HG02588 (cell line): ENCODE measurements around the gene SMARCA4.
"Not testable (repeated sequence)": the region's sequence is repeated elsewhere in the genome, so short reads cannot be mapped to it uniquely, and the experiment has no call there.

ENCODE experiments used
- ATAC-seq: cut with Tn5 transposase; IDR thresholded peaks from one replicate; pipeline ENCODE4 v1.9.1; 2021; ENCODE audit warnings: mild to moderate bottlenecking, moderate library complexity; ENCODE audit not compliant: unreplicated experiment

SMARCA4 gene

DNA sequence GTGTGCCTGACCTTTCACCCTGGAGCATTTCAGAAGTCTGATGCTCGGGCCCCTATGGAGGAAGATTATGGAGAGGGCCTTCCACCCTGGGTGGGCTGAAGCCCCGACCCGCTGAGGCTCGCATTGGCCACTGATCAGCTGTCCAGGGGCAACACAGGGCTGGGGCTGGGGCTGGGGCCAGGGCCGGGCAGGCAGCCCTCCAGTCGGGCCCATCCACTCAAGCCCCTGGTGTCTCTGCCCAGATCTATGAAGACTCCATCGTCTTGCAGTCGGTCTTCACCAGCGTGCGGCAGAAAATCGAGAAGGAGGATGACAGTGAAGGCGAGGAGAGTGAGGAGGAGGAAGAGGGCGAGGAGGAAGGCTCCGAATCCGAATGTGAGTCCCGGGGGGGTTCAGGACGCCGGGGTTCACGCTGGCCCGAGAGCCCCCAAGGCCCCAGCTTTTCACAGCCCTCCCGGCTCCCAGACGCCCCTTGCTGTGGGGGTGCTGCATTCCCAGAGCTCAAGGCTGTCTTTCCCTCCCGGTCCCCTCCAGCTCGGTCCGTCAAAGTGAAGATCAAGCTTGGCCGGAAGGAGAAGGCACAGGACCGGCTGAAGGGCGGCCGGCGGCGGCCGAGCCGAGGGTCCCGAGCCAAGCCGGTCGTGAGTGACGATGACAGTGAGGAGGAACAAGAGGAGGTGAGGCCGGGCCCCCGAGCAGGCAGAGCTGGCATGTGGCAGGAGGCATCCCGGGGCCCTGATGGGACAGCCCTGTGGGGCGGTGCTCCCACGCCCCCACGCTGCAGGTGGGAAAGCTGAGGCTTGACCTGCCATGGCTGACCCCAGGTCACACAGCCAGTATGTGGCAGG lies 98.9 kb downstream of the SMARCA4 start:
- no peak for ATAC-seq

DNA sequence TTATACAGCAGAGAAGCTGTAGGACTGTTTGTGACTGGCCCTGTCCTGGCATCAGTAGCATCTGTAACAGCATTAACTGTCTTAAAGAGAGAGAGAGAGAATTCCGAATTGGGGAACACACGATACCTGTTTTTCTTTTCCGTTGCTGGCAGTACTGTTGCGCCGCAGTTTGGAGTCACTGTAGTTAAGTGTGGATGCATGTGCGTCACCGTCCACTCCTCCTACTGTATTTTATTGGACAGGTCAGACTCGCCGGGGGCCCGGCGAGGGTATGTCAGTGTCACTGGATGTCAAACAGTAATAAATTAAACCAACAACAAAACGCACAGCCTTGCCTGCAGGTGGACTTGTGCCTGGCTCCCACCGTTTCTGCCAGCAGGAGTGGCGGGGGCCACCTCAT lies 101.1 kb downstream of the SMARCA4 start:
- no peak for ATAC-seq

DNA sequence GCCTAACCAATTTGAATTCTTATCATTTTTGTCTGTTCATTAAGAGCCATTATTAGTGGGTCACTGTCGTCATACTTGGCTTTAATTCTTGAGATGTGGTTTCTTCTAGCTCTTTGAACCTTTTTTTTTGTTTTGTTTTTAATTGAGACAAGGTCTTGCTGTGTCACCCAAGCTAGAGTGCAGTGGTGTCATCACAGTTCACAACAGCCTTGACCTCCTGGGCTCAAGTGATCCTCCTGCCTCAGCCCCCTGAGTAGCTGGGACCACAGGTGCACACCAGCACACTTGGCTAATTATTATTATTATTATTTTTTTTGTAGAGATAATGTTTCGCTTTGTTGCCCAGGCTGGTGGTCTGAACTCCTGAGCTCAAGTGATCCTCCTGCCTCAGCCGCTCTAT lies 102.6 kb downstream of the SMARCA4 start:
- no peak for ATAC-seq

DNA sequence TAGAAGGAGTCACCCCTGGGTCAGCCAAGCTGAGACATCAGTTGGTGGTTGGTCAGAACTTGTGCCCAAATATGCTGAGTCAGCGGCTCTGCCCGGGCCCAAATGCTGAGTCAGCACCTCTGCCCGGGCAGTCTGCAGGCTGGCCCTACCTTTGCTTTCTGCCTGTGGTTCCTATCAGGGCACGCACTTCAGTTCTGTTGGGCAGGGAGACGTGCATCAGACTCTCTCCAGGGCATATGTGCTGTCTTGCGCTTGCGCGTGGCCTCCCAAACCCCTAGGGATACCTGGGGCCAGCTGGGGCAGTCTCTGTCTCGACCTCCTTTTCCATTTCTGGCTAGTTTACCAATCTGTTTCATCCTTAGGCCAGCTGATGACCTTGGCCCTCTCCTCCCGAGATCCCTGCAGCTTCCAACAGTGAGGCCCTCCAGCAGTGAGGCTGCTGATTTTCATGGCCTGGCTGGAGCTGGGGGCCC lies 104.0 kb downstream of the SMARCA4 start:
- no peak for ATAC-seq

DNA sequence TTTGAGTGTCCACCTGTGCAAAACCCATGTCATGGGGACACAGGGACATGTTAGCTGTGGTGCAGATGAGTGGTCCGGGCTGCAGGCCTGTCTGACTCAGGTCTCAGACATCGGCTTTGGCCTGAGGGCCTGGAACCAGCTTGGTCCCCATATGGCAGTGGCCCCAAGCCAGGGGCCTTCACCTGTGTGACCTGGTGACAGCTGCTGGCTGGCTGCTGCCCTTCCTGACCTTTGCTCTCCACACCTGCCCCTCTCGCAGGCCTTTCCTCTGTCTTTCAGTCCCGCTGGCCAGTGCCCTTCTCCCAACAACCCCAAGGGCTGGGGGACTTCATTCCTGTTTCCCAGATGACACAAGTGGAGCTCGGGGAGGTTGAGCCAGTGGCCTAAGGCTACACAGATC lies 105.5 kb downstream of the SMARCA4 start:
- no peak for ATAC-seq

DNA sequence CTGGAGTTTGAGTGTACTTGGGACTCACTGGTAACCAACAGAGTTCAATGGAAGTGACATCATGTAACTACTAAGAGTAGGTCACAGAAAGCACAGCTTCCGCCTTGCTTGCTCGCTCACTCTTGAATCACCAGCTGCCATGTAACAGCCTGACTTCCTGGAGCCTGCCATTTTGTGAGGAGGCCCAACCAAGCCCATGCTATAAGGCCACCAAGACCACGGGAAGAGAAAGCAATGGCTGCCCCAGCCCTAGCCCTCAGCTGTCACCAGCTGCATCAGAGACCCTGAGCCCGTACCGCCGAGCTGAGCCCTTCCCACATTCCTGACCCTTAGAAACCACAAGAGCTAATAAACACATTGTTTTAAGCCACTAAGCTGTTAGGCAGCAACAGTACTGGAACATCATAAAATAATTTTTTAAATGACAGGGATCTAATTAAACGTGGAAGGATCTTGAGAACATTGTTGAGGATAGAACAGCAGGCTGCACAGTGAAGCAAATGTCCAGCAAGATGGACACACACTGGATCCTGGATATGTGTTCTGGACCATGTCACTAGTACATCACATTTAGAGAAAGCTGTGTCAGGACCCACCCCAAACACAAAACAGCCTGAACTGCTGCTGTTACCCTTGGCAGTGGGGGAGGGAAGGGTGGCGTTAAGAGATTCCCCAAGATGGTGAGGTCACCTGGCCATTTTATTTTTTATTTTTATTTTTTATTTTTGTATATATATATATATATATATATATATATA lies 106.7 kb downstream of the SMARCA4 start:
- ATAC-seq: no peak

DNA sequence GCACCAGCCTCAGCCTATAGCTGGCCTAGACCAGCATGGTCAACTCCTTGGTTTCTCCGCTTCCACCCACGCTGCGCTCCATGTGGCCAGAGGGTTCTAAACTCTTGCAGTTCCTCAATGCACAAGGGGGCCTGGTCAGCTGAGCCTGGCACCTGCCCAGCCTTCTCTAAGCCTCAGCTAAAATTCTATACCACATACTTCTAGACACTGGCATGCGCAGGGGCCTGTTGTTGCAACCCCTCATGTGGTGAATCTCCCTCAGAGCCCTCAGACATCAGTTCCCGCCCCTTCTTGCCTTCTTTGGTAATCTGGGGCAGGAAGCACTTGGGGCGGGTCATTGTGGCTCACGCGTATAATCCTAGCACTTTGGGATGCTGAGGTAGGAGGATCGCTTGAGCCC lies 108.7 kb downstream of the SMARCA4 start:
- no peak for ATAC-seq

DNA sequence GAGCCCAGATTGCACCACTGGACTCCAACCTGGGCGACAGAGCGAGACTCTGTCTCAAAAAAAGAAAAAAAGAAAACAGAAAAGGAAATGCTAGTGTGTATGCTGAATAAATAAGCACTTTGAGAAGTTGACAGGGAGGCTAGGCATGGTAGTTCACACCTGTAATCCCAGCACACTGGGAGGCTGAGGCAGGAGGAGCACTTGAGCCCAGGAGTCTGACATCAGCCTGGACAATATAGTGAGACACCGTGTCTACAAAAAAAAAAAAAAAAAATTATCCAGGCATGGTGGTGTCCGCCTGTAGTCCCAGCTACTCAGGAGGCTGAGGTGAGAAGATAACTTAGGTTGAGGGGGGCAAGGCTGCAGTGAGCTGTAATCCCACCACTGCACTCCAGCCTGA lies 109.3 kb downstream of the SMARCA4 start:
- no peak for ATAC-seq

DNA sequence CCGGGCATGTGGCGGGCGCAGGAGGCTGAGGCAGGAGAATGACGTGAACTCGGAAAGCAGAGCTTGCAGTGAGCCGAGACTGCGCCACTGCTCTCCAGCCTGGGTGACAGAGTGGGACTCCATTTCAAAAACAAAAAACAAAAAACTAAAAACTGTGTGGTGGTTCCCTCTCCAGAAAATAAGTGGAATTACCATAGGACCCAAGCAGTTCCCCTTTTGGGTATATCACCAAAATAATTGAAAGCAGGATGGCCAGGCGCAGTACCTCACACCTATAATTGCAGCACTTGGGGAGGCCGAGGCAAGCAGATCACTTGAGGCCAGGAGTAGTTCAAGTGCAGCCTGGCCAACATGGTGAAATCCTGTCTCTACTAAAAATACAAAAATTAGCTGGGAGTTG lies 112.7 kb downstream of the SMARCA4 start:
- no peak for ATAC-seq

DNA sequence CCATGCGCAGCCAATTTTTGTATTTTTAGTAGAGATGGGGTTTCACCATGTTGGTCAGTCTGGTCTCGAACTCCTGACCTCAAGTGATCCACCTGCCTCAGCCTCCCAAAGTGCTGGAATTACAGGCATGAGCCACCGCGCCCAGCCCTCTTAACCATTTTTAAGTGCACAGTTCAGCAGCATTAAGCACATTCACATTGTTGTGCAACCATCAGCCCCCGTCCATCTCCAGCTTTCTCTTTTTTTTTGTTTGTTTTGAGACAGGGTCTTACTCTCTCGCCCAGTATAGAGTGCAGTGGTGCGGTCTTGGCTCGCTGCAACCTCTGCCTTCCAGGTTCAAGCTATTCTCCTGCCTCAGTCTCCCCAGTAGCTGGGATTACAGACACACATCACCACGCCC lies 116.0 kb downstream of the SMARCA4 start:
- ATAC-seq: not testable (repeated sequence)

DNA sequence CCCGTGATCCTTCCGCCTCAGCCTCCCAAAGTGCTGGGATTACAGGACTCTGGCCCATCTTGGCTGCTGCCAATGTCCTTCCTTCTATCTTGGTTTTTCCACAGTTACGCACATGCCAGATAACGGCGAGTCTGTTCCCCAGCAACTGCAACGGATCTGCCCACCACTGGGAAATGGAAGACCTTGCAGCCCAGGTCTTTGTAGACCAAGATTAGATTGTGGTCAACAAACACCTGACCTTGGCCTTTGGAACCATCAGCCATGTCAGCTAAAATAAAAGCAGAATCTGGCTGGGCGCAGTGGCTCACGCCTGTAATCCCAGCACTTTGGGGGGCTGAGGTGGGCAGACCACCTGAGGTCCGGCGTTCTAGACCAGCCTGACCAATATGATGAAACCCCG lies 118.1 kb downstream of the SMARCA4 start:
- ATAC-seq: no peak

DNA sequence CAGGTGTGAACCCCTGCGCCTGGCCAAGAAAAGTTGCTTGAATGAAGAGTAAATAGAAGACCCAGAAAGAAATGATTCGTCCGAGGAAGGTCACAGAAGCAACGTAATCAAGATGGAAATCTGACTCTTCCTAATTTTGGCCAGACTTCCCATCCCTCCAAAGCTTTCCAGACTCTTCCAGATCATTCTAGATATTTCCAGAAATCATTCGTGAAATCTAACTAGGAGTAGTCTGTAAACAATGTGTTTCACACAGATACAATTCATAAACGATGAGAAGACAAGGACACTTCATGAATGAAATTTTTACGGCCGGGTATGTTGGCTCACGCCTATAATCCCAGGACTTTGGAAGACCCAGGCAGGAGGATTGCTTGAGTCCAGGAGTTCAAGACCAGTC lies 119.2 kb downstream of the SMARCA4 start:
- no peak for ATAC-seq

DNA sequence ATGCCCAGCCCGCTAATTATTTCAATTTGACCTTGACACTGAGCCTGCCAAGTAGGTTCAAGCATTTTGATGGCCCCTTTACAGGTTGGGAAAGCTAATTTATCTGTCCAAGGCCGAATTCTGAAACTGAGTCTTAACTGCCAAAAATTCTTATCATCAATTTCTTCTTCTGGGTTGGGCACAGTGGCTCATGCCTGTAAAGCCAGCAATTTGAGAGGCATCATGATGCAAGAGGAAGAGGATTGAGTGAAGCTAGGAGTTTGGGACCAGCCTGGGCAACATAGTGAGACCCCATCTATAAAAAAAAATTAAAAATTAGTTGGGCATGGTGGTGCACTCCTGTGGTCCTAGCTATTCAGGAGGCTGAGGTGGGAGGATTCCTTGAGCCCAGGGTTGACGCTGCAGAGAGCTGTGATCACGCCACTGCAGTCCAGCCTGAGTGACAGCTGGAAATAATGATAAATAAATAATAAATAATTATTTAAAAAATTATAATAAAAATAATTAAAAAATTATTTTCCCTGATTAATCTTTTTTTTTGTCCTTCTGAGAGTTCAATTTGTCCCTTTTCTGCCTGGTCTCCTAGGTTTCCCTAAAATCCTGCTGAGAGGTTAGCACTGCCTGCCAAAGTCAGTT lies 127.2 kb downstream of the SMARCA4 start:
- ATAC-seq: no peak

DNA sequence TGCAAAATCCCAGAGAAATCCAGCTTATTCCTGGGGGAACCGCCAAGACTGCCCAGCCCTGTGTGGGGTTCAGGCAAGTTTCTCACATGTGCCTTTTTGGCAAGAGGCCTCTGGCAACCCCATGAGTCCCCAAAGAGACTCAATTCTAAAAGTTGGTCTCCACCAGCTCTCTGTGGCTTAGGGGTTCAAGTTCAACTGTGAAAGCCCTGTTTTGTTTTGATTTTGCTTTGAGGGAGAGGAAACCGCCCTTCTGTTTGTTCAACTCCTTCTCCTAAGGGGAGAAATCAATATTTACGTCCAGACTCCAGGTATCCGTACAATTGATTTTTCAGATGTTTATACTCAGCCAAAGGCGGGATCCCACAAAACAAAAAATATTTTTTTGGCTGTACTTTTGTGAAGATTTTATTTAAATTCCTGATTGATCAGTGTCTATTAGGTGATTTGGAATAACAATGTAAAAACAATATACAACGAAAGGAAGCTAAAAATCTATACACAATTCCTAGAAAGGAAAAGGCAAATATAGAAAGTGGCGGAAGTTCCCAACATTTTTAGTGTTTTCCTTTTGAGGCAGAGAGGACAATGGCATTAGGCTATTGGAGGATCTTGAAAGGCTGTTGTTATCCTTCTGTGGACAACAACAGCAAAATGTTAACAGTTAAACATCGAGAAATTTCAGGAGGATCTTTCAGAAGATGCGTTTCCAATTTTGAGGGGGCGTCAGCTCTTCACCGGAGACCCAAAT lies 127.8 kb downstream of the SMARCA4 start:
- ATAC-seq: no peak

DNA sequence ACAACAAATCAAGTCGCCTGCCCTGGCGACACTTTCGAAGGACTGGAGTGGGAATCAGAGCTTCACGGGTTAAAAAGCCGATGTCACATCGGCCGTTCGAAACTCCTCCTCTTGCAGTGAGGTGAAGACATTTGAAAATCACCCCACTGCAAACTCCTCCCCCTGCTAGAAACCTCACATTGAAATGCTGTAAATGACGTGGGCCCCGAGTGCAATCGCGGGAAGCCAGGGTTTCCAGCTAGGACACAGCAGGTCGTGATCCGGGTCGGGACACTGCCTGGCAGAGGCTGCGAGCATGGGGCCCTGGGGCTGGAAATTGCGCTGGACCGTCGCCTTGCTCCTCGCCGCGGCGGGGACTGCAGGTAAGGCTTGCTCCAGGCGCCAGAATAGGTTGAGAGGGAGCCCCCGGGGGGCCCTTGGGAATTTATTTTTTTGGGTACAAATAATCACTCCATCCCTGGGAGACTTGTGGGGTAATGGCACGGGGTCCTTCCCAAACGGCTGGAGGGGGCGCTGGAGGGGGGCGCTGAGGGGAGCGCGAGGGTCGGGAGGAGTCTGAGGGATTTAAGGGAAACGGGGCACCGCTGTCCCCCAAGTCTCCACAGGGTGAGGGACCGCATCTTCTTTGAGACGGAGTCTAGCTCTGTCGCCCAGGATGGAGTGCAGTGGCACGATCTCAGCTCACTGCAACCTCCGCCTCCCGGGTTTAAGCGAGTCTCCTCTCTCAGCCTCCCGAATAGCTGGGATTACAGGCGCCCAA lies 128.6 kb downstream of the SMARCA4 start, which contains the start of gene LDLR:
Gene LDLR (plus strand): TSS at position 210 of the 760 bp plus-strand sequence. CDS start 86 bp downstream, at position 296.
- no peak for ATAC-seq

DNA sequence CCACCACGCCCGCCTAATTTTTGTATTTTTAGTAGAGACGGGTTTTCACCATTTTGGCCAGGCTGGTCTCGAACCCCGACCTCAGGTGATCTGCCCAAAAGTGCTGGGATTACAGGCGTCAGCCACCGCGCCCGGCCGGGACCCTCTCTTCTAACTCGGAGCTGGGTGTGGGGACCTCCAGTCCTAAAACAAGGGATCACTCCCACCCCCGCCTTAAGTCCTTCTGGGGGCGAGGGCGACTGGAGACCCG lies 129.1 kb downstream of the SMARCA4 start:
- peak; percentile 12 for ATAC-seq

DNA sequence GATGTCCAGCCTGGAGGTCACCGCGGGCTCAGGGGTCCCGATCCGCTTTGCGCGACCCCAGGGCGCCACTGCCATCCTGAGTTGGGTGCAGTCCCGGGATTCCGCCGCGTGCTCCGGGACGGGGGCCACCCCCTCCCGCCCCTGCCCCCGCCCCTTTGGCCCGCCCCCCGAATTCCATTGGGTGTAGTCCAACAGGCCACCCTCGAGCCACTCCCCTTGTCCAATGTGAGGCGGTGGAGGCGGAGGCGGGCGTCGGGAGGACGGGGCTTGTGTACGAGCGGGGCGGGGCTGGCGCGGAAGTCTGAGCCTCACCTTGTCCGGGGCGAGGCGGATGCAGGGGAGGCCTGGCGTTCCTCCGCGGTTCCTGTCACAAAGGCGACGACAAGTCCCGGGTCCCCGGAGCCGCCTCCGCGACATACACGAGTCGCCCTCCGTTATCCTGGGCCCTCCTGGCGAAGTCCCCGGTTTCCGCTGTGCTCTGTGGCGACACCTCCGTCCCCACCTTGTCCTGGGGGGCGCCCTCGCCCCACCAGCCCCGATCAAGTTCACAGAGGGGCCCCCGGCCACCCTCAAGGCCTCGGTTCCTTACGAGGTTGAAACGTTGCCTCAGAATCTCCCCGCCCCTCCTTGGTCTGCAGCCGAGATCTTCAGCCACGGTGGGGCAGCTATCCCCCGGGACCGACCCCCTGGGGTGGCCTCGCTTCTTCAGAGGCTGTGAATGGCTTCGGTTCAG lies 129.6 kb downstream of the SMARCA4 start:
- ATAC-seq: peak; percentile 73

DNA sequence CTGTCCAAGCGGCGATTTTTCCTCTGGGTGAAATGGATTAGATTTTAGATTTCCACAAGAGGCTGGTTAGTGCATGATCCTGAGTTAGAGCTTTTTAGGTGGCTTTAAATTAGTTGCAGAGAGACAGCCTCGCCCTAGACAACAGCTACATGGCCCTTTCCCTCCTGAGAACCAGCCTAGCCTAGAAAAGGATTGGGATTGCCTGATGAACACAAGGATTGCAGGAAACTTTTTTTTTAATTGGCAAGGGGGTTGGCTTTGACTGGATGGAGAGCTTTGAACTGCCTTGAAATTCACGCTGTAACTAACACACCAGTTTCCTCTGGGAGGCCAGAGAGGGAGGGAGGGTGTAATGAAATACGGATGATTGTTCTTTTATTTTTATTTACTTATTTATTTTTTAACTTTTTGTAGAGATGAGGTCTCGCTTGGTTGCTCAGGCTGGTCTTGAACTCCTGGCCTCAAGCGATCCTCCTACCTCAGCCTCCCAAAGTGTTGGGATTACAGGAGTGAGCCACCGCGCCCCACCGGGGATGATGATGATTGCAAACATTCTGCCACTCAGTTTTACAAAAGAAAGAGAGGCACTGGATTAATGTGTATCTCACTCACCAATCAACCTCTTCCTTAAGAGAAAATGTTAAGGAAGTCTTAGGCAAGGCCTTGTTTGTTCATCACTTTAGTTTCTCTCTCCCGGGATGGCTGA lies 130.3 kb downstream of the SMARCA4 start:
- no peak for ATAC-seq

DNA sequence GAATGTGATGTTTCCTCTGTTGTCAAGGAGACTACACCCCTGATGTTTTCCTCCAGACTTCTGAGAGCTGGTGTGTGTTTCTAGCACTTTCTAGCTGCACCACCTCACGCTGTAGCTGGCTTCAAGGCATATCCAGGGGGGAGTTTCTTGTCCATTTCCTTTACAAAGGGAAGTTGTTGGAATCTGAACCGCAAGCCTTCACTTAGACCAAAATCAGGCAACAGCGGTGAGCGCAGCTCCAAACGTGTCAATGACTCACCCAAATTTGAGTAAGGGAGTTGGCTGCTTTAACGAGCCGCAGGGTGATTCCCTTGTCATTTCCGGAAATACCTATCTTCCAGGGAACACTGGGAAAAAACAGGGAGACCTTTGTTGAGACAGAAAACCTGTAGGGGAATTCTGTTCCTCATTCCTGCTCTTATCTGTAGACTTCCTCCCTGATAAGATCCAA lies 130.9 kb downstream of the SMARCA4 start:
- no peak for ATAC-seq
